Neutrophil (primary cell): ENCODE measurements around the gene LMOD2.

ENCODE experiments used
- H3K27ac ChIP-seq: fragments of 200-600 bp; sonication (generic); 2 replicates; pipeline ENCODE4 v1.5.1; 2016; ENCODE audit warnings: mild to moderate bottlenecking, moderate library complexity
- H3K27me3 ChIP-seq: fragments of 200-600 bp; sonication (generic); 2 replicates; pipeline ENCODE4 v1.6.0; 2016; ENCODE audit warnings: mild to moderate bottlenecking
- H3K36me3 ChIP-seq: fragments of 200-600 bp; sonication (generic); 2 replicates; pipeline ENCODE4 v1.5.1; 2017
- H3K4me1 ChIP-seq, 2 experiments: fragments of 200-600 bp in 1 of 2; sonication (generic) in 1 of 2; 1 replicate in 1 of 2; 2 replicates in 1 of 2; pipeline versions ENCODE4 v1.5.1 to v1.6.1; 2013 to 2016; ENCODE audit warnings: low read depth in 1 of 2, low read length in 1 of 2, mild to moderate bottlenecking in 1 of 2, moderate library complexity in 1 of 2; ENCODE audit not compliant: control insufficient read depth in 1 of 2, insufficient read depth in 1 of 2
- H3K4me3 ChIP-seq, 2 experiments: fragments of 200-600 bp in 1 of 2; sonication (generic) in 1 of 2; 1 replicate in 1 of 2; 2 replicates in 1 of 2; pipeline ENCODE4 v1.5.1; 2013 to 2016; ENCODE audit warnings: low read depth in 1 of 2, low read length in 1 of 2, mild to moderate bottlenecking in 1 of 2, moderate library complexity in 1 of 2
- H3K9me3 ChIP-seq: fragments of 200-600 bp; sonication (generic); 2 replicates; pipeline ENCODE4 v1.5.1; 2016
- CTCF ChIP-seq: fragments of 200-600 bp; sonication (generic); IDR thresholded peaks from 2 replicates; pipeline ENCODE4 v1.5.1; 2016; ENCODE audit warnings: antibody characterized with exemption

LMOD2 gene

DNA sequence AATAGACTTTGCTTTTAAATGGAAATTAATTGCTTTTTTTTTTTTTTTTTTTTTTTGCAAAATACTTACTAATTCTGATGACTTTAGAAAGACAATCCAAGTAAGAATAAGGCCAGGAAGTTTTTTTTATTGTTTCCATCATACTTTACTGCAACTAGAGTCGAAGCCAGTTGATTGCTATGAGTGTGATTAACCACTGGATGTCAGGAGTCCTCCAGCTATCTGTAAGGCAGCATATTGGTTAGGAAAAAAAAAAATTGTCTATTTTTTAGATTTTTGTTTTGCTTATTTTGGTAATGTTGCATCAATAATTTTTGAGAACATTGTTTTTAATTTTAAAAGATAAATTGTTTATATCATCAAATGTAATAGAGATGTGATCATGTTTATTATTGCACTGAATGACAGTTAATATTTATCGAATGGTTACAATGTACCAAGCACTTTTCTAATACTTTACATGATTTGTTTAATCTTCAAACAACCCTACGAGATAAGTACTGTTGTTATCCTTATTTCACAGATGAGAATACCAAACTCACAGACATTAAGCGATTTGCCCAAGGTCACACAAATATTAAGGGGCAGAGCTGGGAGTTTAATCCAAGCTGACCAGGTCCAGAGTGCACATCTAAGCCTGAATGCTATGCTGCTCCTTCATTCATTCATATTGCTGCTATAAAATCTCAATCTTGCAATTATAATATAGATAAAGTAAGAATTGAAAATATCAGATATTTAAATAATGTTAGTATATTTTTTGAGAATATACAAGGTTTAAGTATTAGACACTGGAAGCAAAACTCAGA is 19.9 kb upstream of the LMOD2 start:
- H3K27me3 ChIP-seq: peaks cover 40% of the 10 kb centered on the region
- TF ChIP-seq CTCF: no peak
- H3K36me3 ChIP-seq: no peaks in the 10 kb centered on the region
- no peaks in the 10 kb centered on the region for H3K4me1 ChIP-seq
- H3K4me3 ChIP-seq: no peak overlapping the region
- H3K27ac ChIP-seq: no peak overlapping the region
- no peaks in the 10 kb centered on the region for H3K9me3 ChIP-seq

DNA sequence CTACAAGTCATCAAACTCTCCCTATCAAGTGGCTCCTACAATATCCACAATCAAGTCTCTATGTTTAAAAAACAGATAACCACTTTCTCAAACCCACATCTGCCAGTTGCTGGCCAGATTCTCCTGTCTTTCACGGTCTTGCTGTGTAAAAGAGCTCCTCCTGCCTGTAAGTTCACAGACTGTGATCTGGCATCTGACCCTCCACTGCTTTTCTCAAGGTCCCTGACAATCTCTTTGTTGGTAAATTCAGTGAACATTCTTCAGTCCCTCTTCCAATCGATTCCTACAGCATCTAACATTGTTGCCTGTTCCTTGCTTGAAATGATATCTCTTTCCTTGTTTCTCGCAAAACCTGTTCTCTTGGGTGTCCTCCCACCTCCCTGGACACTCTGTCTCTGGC is 18.5 kb upstream of the LMOD2 start:
- H3K36me3 ChIP-seq: no peaks in the 10 kb centered on the region
- H3K27ac ChIP-seq: no peak overlapping the region
- H3K4me3 ChIP-seq: no peak overlapping the region
- H3K9me3 ChIP-seq: no peaks in the 10 kb centered on the region
- H3K4me1 ChIP-seq: no peaks in the 10 kb centered on the region
- H3K27me3 ChIP-seq: peaks cover 43% of the 10 kb centered on the region
- no peak for TF ChIP-seq CTCF

- no peak overlapping the region for H3K27ac ChIP-seq
- H3K9me3 ChIP-seq: no peaks in the 10 kb centered on the region
- H3K4me3 ChIP-seq: no peak overlapping the region
- no peak for TF ChIP-seq CTCF
- H3K36me3 ChIP-seq: no peaks in the 10 kb centered on the region
- H3K4me1 ChIP-seq: no peaks in the 10 kb centered on the region
- H3K27me3 ChIP-seq: peaks cover 50% of the 10 kb centered on the region
These were observed 17.8 kb upstream of the LMOD2 start for GRCh38 chr7:123637878-123638277.

GRCh38 chr7:123639631-123640030 is 16.0 kb upstream of the LMOD2 start:
- no peaks in the 10 kb centered on the region for H3K36me3 ChIP-seq
- TF ChIP-seq CTCF: no peak
- peaks cover 67% of the 10 kb centered on the region for H3K27me3 ChIP-seq
- H3K27ac ChIP-seq: no peak overlapping the region
- H3K4me3 ChIP-seq: no peak overlapping the region
- H3K9me3 ChIP-seq: no peaks in the 10 kb centered on the region
- H3K4me1 ChIP-seq: peaks cover 0 to 2% of the 10 kb centered on the region in 2 experiments

DNA sequence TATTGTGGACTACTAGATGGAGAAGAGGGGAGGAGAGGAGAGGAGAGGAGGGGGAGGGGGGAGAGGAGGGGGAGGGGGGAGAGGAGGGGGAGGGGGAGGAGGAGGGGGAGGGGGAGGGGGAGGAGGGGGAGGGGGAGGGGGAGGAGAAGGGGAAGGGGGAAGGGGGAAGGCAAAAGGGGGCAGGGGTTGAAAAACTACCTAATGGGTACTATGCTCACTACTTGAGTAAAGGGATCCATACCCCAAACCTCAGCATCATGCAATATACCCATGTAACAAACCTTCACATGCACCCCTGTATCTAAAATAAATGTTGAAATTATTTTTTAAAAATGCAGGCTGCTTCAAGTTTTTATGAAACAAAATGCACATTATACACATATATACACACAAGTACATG is 15.1 kb upstream of the LMOD2 start:
- no peaks in the 10 kb centered on the region for H3K36me3 ChIP-seq
- no peak overlapping the region for H3K27ac ChIP-seq
- H3K4me3 ChIP-seq: no peak overlapping the region
- no peak for TF ChIP-seq CTCF
- peaks cover 68% of the 10 kb centered on the region for H3K27me3 ChIP-seq
- H3K9me3 ChIP-seq: no peaks in the 10 kb centered on the region
- peaks cover 6 to 8% of the 10 kb centered on the region in 2 experiments for H3K4me1 ChIP-seq
